HCT116 (cell line): ENCODE measurements around the gene PPP1R37.

Experiments
- EZH2 ChIP-seq: fragments of 200-600 bp; sonication (generic); IDR thresholded peaks from 2 replicates; pipeline ENCODE4 v1.6.1; 2017; ENCODE audit warnings: antibody characterized with exemption, mixed run types
- EZH2phosphoT487 ChIP-seq: fragments of 200-600 bp; IDR thresholded peaks from 2 replicates; pipeline ENCODE4 v1.6.1; 2018; ENCODE audit warnings: antibody characterized with exemption, borderline replicate concordance
- POLR2A ChIP-seq: IDR thresholded peaks from 2 replicates; pipeline ENCODE4 v1.7.0; 2011; ENCODE audit warnings: borderline replicate concordance; ENCODE audit not compliant: insufficient read depth, insufficient read length; ENCODE audit errors: extremely low read depth
- TCF7L2 ChIP-seq: IDR thresholded peaks from 2 replicates; pipeline ENCODE4 v1.7.0; 2011; ENCODE audit warnings: borderline replicate concordance, inconsistent platforms; ENCODE audit not compliant: insufficient read depth, insufficient read length; ENCODE audit errors: extremely low read depth
- ZNF274 ChIP-seq: fragments of 200-500 bp; sonication (Bioruptor generic); IDR thresholded peaks from 2 replicates; pipeline ENCODE4 v1.6.1; 2014; ENCODE audit warnings: mild to moderate bottlenecking, low read depth, low read length, inconsistent platforms
- TF ChIP-seq, protein P1 (sequence below): IDR thresholded peaks from 2 replicates; pipeline ENCODE4 v1.6.1; 2011; ENCODE audit warnings: mild to moderate bottlenecking, low read length, moderate library complexity; ENCODE audit not compliant: insufficient replicate concordance; ENCODE audit errors: extremely low read depth
- TF ChIP-seq, protein P2 (sequence below), 3 experiments: fragments of 200-600 bp in 1 of 3; sonication (generic) in 1 of 3; IDR thresholded peaks in 2 of 3; conservative IDR thresholded peaks in 1 of 3; 2 replicates each; pipeline ENCODE4 v1.5.1; 2012 to 2017; ENCODE audit warnings: low read depth in 2 of 3, low read length in 2 of 3, antibody characterized with exemption in 1 of 3, borderline replicate concordance in 1 of 3, control low read depth in 1 of 3, mild to moderate bottlenecking in 1 of 3, mixed read lengths in 1 of 3, mixed run types in 1 of 3, moderate library complexity in 1 of 3; ENCODE audit not compliant: insufficient read depth in 1 of 3
- TF ChIP-seq, protein P3 (sequence below): IDR thresholded peaks from 2 replicates; pipeline ENCODE4 v1.6.1; 2012
- TF ChIP-seq, protein P4 (sequence below): IDR thresholded peaks from 2 replicates; pipeline ENCODE4 v1.6.1; 2012

DNA sequence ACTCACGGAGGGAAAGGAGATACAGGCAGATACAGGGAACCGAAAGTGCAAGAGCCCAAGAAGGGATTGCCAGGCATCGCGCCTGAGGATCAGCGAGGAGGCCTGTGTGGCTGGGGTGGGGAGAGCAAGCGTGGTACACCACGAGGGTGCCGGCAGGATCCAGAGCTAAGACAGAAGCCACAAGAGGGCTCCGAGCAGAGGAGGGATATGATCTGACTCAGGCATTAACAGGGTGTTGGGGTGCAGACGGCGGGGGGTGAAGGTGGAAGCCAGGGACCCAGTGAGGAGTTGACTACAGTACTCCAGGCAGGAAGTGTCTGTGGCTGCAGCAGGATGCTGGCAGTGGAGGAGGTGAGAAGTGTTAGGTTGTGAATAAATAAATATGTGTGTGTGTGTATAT is 5.4 kb upstream of the PPP1R37 start:
- TF ChIP-seq POLR2A (no peak), EZH2 (no peak), EZH2phosphoT487 (no peak), ZNF274 (no peak), TCF7L2 (no peak)
- TF ChIP-seq, protein P1, sequence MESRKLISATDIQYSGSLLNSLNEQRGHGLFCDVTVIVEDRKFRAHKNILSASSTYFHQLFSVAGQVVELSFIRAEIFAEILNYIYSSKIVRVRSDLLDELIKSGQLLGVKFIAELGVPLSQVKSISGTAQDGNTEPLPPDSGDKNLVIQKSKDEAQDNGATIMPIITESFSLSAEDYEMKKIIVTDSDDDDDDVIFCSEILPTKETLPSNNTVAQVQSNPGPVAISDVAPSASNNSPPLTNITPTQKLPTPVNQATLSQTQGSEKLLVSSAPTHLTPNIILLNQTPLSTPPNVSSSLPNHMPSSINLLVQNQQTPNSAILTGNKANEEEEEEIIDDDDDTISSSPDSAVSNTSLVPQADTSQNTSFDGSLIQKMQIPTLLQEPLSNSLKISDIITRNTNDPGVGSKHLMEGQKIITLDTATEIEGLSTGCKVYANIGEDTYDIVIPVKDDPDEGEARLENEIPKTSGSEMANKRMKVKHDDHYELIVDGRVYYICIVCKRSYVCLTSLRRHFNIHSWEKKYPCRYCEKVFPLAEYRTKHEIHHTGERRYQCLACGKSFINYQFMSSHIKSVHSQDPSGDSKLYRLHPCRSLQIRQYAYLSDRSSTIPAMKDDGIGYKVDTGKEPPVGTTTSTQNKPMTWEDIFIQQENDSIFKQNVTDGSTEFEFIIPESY: no peak
- TF ChIP-seq, protein P2, sequence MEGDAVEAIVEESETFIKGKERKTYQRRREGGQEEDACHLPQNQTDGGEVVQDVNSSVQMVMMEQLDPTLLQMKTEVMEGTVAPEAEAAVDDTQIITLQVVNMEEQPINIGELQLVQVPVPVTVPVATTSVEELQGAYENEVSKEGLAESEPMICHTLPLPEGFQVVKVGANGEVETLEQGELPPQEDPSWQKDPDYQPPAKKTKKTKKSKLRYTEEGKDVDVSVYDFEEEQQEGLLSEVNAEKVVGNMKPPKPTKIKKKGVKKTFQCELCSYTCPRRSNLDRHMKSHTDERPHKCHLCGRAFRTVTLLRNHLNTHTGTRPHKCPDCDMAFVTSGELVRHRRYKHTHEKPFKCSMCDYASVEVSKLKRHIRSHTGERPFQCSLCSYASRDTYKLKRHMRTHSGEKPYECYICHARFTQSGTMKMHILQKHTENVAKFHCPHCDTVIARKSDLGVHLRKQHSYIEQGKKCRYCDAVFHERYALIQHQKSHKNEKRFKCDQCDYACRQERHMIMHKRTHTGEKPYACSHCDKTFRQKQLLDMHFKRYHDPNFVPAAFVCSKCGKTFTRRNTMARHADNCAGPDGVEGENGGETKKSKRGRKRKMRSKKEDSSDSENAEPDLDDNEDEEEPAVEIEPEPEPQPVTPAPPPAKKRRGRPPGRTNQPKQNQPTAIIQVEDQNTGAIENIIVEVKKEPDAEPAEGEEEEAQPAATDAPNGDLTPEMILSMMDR (IDR thresholded peaks at IDR 0.05 in 2 of 3, conservative IDR thresholded peaks at IDR 0.05 in 1 of 3; ENCODE audit: borderline replicate concordance in 1 of 3, insufficient read depth in 1 of 3, low read depth in 2 of 3, low read length in 2 of 3): no peak
- TF ChIP-seq, protein P3, sequence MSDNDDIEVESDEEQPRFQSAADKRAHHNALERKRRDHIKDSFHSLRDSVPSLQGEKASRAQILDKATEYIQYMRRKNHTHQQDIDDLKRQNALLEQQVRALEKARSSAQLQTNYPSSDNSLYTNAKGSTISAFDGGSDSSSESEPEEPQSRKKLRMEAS: no peak
- TF ChIP-seq, protein P4, sequence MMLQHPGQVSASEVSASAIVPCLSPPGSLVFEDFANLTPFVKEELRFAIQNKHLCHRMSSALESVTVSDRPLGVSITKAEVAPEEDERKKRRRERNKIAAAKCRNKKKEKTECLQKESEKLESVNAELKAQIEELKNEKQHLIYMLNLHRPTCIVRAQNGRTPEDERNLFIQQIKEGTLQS: no peak
